K562 (cell line): ENCODE results near the gene PPL.

Source experiments
- GTF2F1 ChIP-seq: IDR thresholded peaks from 2 replicates; pipeline ENCODE4 v1.6.1; 2011; ENCODE audit warnings: low read depth, low read length, improper control_type of control experiment
- HNRNPL ChIP-seq: fragments of 200-400 bp; formaldehyde crosslinking; IDR thresholded peaks from 2 replicates; pipeline ENCODE4 v1.6.1; 2017; ENCODE audit warnings: low read depth, mild to moderate bottlenecking, low read length
- MTA3 ChIP-seq: fragments of 450-650 bp; formaldehyde crosslinking; IDR thresholded peaks from 2 replicates; pipeline ENCODE4 v1.6.1; 2017; ENCODE audit warnings: mild to moderate bottlenecking, borderline replicate concordance
- POLR2AphosphoS2 ChIP-seq: IDR thresholded peaks from 2 replicates; pipeline ENCODE4 v1.6.1; 2012; ENCODE audit warnings: low read length, improper control_type of control experiment
- PTTG1 ChIP-seq: fragments of 450-650 bp; IDR thresholded peaks from 2 replicates; pipeline ENCODE4 v1.6.1; 2016; ENCODE audit warnings: low read depth, mild to moderate bottlenecking, missing genetic modification characterization, missing compliant biosample characterization
- RFX5 ChIP-seq: IDR thresholded peaks from 2 replicates; pipeline ENCODE4 v1.6.1; 2011; ENCODE audit warnings: low read depth, mild to moderate bottlenecking, improper control_type of control experiment, low read length
- ZNF197 ChIP-seq: fragments of 200-800 bp; sonication (Bioruptor generic); IDR thresholded peaks from 2 replicates; pipeline ENCODE4 v1.6.1; 2016; ENCODE audit warnings: low read depth, missing genetic modification characterization, missing compliant biosample characterization
- TF ChIP-seq, protein P1 (sequence below): sonication (generic); formaldehyde crosslinking; IDR thresholded peaks from 2 replicates; pipeline ENCODE4 v1.5.0; 2020; ENCODE audit warnings: missing genetic modification reagents
- TF ChIP-seq, protein P2 (sequence below), 3 experiments: IDR thresholded peaks in 2 of 3; conservative IDR thresholded peaks in 1 of 3; 2 replicates each; pipeline ENCODE4 v1.5.1; 2011 to 2012; ENCODE audit warnings: low read length in 3 of 3, mild to moderate bottlenecking in 3 of 3, control low read depth in 2 of 3, improper control_type of control experiment in 1 of 3, inconsistent platforms in 1 of 3, low read depth in 1 of 3, mixed read lengths in 1 of 3, moderate library complexity in 1 of 3; ENCODE audit not compliant: insufficient read depth in 2 of 3
- TF ChIP-seq, protein P3 (sequence below), 2 experiments: fragments of 200-800 bp in 1 of 2; sonication (Bioruptor generic) in 1 of 2; sonication (generic) in 1 of 2; formaldehyde crosslinking in 1 of 2; IDR thresholded peaks in 1 of 2; conservative IDR thresholded peaks in 1 of 2; 2 replicates each; pipeline versions ENCODE4 v1.5.0 to v1.6.1; 2016 to 2020; ENCODE audit warnings: missing compliant biosample characterization in 1 of 2, missing genetic modification characterization in 1 of 2, missing genetic modification reagents in 1 of 2
- TF ChIP-seq, protein P4 (sequence below), 2 experiments: fragments of 150-350 bp in 1 of 2; IDR thresholded peaks; 2 replicates each; pipeline ENCODE4 v1.6.1; 2012 to 2016; ENCODE audit warnings: low read depth in 2 of 2, low read length in 2 of 2, mild to moderate bottlenecking in 1 of 2, moderate library complexity in 1 of 2

DNA sequence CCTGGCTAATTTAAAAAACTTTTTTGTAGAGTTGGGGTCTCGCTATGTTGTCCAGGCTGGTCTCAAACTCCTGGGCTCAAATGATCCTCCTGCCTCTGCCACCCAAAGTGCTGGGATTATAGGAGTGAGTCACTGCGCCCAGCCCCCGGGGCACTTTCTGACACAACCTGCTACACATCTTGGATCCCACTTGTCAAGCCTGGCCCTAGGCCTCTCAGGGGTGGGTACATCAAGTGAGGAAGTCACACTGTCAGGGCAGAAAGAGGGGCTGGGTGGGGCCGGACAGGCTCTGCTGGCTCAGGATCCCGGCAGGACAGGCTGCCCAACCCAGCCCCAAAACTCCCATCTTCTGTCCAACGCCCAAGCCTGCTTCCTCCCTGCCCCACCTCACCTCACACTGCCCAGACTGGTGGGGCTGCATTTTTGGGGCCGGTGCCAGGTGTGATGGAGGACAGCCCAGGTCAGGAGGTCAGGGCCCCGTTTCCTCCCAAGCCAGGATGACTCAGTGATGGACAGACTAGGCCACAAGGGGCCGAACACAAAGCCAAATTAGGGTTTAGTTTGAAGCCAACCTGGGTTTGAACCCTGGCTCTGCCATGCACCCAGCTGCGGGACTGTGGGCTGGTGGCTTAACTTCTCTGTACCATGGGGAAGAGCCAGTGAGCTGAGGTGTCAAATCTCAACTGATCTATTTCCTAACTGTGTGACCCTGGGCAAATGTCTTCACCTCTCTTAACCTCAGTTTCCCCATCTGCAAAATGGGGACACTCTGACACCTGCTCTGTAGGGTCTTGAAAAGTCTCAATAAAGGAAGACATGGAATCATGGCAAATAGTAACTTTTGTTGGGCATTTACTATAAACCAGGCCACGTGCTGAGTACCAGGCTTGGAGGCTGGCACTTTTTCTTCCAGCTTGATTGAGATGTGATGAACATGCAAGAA, 8.9 kb upstream of the PPL start:
- TF ChIP-seq, protein P1, sequence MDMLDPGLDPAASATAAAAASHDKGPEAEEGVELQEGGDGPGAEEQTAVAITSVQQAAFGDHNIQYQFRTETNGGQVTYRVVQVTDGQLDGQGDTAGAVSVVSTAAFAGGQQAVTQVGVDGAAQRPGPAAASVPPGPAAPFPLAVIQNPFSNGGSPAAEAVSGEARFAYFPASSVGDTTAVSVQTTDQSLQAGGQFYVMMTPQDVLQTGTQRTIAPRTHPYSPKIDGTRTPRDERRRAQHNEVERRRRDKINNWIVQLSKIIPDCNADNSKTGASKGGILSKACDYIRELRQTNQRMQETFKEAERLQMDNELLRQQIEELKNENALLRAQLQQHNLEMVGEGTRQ (CRISPR knock-in tag) = no peak
- TF ChIP-seq, protein P2, sequence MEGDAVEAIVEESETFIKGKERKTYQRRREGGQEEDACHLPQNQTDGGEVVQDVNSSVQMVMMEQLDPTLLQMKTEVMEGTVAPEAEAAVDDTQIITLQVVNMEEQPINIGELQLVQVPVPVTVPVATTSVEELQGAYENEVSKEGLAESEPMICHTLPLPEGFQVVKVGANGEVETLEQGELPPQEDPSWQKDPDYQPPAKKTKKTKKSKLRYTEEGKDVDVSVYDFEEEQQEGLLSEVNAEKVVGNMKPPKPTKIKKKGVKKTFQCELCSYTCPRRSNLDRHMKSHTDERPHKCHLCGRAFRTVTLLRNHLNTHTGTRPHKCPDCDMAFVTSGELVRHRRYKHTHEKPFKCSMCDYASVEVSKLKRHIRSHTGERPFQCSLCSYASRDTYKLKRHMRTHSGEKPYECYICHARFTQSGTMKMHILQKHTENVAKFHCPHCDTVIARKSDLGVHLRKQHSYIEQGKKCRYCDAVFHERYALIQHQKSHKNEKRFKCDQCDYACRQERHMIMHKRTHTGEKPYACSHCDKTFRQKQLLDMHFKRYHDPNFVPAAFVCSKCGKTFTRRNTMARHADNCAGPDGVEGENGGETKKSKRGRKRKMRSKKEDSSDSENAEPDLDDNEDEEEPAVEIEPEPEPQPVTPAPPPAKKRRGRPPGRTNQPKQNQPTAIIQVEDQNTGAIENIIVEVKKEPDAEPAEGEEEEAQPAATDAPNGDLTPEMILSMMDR (IDR thresholded peaks at IDR 0.05 in 2 of 3, conservative IDR thresholded peaks at IDR 0.05 in 1 of 3; ENCODE audit: insufficient read depth in 2 of 3, low read depth in 1 of 3, low read length in 3 of 3) = no peak
- TF ChIP-seq PTTG1 (tag) = no peak
- TF ChIP-seq HNRNPL = no peak
- TF ChIP-seq POLR2AphosphoS2 = no peak
- no peak for TF ChIP-seq ZNF197 (CRISPR knock-in tag)
- no peak for TF ChIP-seq MTA3
- TF ChIP-seq GTF2F1 = no peak
- TF ChIP-seq, protein P3, sequence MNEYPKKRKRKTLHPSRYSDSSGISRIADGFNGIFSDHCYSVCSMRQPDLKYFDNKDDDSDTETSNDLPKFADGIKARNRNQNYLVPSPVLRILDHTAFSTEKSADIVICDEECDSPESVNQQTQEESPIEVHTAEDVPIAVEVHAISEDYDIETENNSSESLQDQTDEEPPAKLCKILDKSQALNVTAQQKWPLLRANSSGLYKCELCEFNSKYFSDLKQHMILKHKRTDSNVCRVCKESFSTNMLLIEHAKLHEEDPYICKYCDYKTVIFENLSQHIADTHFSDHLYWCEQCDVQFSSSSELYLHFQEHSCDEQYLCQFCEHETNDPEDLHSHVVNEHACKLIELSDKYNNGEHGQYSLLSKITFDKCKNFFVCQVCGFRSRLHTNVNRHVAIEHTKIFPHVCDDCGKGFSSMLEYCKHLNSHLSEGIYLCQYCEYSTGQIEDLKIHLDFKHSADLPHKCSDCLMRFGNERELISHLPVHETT (CRISPR knock-in tag; conservative IDR thresholded peaks at IDR 0.05 in 1 of 2, IDR thresholded peaks at IDR 0.05 in 1 of 2) = no peak
- TF ChIP-seq RFX5 = no peak
- TF ChIP-seq, protein P4, sequence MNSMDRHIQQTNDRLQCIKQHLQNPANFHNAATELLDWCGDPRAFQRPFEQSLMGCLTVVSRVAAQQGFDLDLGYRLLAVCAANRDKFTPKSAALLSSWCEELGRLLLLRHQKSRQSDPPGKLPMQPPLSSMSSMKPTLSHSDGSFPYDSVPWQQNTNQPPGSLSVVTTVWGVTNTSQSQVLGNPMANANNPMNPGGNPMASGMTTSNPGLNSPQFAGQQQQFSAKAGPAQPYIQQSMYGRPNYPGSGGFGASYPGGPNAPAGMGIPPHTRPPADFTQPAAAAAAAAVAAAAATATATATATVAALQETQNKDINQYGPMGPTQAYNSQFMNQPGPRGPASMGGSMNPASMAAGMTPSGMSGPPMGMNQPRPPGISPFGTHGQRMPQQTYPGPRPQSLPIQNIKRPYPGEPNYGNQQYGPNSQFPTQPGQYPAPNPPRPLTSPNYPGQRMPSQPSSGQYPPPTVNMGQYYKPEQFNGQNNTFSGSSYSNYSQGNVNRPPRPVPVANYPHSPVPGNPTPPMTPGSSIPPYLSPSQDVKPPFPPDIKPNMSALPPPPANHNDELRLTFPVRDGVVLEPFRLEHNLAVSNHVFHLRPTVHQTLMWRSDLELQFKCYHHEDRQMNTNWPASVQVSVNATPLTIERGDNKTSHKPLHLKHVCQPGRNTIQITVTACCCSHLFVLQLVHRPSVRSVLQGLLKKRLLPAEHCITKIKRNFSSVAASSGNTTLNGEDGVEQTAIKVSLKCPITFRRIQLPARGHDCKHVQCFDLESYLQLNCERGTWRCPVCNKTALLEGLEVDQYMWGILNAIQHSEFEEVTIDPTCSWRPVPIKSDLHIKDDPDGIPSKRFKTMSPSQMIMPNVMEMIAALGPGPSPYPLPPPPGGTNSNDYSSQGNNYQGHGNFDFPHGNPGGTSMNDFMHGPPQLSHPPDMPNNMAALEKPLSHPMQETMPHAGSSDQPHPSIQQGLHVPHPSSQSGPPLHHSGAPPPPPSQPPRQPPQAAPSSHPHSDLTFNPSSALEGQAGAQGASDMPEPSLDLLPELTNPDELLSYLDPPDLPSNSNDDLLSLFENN (IDR thresholded peaks at IDR 0.05; ENCODE audit: low read depth in 2 of 2, low read length in 2 of 2) = no peak
